Transverse colon (tissue), 4 donors: ENCODE data around the gene STH. TPM values are rescaled to one million over a fixed set of nuclear protein-coding genes. Genes with fewer than 3 reads are reported as not detected.

Source experiments
- DNase-seq: peaks from one replicate; pipeline ENCODE4 v3.0.0-alpha.2; 2019
- H3K27ac ChIP-seq, 4 donors: fragments of 200-600 bp; sonication (generic); 2 replicates each; pipeline ENCODE4 v1.5.1; 2016 to 2018; ENCODE audit warnings: inconsistent platforms in 4 of 4
- H3K27me3 ChIP-seq: fragments of 200-600 bp; sonication (generic); 2 replicates; pipeline ENCODE4 v1.5.1; 2017; ENCODE audit warnings: inconsistent platforms
- H3K36me3 ChIP-seq, 4 donors: fragments of 200-600 bp; sonication (generic); 2 replicates each; pipeline ENCODE4 v1.5.1; 2017 to 2019; ENCODE audit warnings: inconsistent platforms in 4 of 4
- H3K4me1 ChIP-seq, 4 donors: fragments of 200-600 bp; sonication (generic); 2 replicates each; pipeline ENCODE4 v1.5.1; 2017 to 2020; ENCODE audit warnings: inconsistent platforms in 4 of 4
- H3K4me3 ChIP-seq, 4 donors: fragments of 200-600 bp; sonication (generic); 1 replicate in 1 of 4; 2 replicates in 3 of 4; pipeline versions ENCODE4 v1.5.1 to v1.6.1; 2017 to 2019; ENCODE audit warnings: inconsistent platforms in 4 of 4
- H3K9me3 ChIP-seq, 2 donors: fragments of 200-600 bp; sonication (generic); 2 replicates each; pipeline ENCODE4 v1.5.1; 2017 to 2019; ENCODE audit warnings: inconsistent platforms in 2 of 2
- EP300 ChIP-seq: sonication (generic); formaldehyde crosslinking; IDR thresholded peaks from one replicate; pipeline ENCODE4 v1.6.1; 2017; ENCODE audit warnings: antibody characterized with exemption, low read depth
- POLR2A ChIP-seq: fragments of 450-650 bp; IDR thresholded peaks from one replicate; pipeline ENCODE4 v1.6.1; 2016; ENCODE audit warnings: antibody characterized with exemption, mild to moderate bottlenecking, moderate library complexity
- POLR2AphosphoS5 ChIP-seq, 3 donors: sonication (generic); formaldehyde crosslinking; IDR thresholded peaks; one replicate each; pipeline ENCODE4 v1.6.1; 2016; ENCODE audit warnings: antibody characterized with exemption in 3 of 3
- WGBS, 2 donors: methylation state at CpG; one replicate each; pipeline ENCODE4 v1.1.5; 2018; ENCODE audit warnings: low coverage in 1 of 2; 5-methylcytosine and 5-hydroxymethylcytosine counted together
- in situ Hi-C, 4 donors: fragments of 200-750 bp; cut with MboI; loops; one replicate each; pipeline versions ENCODE4 v1.15.0 to v1.15.1; 2017; ENCODE audit warnings: low sequenced_read_pairs in 3 of 4, low pct_ligation_motif_present in 1 of 4, low pct_unique_long_range_greater_than_20kb in 1 of 4
- intact Hi-C: fragments of 100-400 bp; cut with DNase I; formaldehyde crosslinking; loops from one replicate; pipeline ENCODE4 v1.15.1; 2023; ENCODE audit warnings: low total_unique reads
- total RNA-seq, 4 donors: library from RNA; depleted of rRNA; stranded (reverse); fragments of >200 nt; gene quantifications; one replicate each; pipeline ENCODE4 v1.1.0, GENCODE V29; 2016
- TF ChIP-seq, protein P1 (sequence below), 5 experiments: fragments of 200-600 bp in 3 of 5; fragments of 450-650 bp in 2 of 5; sonication (generic) in 3 of 5; IDR thresholded peaks; 1 replicate in 2 of 5; 2 replicates in 3 of 5; pipeline ENCODE4 v1.5.1; 2016 to 2017; ENCODE audit warnings: antibody characterized with exemption in 5 of 5, inconsistent platforms in 3 of 5, mild to moderate bottlenecking in 2 of 5, moderate library complexity in 1 of 5

STH gene
- total RNA-seq, 4 donors from 2014 or later = not detected

DNA sequence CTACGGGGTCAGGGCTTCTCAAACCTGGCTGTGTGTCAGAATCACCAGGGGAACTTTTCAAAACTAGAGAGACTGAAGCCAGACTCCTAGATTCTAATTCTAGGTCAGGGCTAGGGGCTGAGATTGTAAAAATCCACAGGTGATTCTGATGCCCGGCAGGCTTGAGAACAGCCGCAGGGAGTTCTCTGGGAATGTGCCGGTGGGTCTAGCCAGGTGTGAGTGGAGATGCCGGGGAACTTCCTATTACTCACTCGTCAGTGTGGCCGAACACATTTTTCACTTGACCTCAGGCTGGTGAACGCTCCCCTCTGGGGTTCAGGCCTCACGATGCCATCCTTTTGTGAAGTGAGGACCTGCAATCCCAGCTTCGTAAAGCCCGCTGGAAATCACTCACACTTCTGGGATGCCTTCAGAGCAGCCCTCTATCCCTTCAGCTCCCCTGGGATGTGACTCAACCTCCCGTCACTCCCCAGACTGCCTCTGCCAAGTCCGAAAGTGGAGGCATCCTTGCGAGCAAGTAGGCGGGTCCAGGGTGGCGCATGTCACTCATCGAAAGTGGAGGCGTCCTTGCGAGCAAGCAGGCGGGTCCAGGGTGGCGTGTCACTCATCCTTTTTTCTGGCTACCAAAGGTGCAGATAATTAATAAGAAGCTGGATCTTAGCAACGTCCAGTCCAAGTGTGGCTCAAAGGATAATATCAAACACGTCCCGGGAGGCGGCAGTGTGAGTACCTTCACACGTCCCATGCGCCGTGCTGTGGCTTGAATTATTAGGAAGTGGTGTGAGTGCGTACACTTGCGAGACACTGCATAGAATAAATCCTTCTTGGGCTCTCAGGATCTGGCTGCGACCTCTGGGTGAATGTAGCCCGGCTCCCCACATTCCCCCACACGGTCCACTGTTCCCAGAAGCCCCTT lies 10.9 kb downstream of the STH start:
- H3K27me3 ChIP-seq = no peaks in the 10 kb centered on the region
- no peak overlapping the region for H3K27ac ChIP-seq
- 81 to 92% methylated on average over 2 to 33 of the region's 33 CpGs for WGBS, 2 donors
- intact Hi-C loops = no loop called here
- H3K4me3 ChIP-seq = no peak overlapping the region
- H3K9me3 ChIP-seq = no peaks in the 10 kb centered on the region
- in situ Hi-C loops = loop anchor here in 2 of 4 donors (10.0 kb wide), 2 partner anchors 205 to 275 kb away; no protein-coding TSS in a partner anchor
- H3K36me3 ChIP-seq = no peaks in the 10 kb centered on the region
- H3K4me1 ChIP-seq = no peaks in the 10 kb centered on the region
- no peak for DNase-seq
- TF ChIP-seq EP300 (no peak), POLR2AphosphoS5 (IDR thresholded peaks at IDR 0.05) (no peak)

DNA sequence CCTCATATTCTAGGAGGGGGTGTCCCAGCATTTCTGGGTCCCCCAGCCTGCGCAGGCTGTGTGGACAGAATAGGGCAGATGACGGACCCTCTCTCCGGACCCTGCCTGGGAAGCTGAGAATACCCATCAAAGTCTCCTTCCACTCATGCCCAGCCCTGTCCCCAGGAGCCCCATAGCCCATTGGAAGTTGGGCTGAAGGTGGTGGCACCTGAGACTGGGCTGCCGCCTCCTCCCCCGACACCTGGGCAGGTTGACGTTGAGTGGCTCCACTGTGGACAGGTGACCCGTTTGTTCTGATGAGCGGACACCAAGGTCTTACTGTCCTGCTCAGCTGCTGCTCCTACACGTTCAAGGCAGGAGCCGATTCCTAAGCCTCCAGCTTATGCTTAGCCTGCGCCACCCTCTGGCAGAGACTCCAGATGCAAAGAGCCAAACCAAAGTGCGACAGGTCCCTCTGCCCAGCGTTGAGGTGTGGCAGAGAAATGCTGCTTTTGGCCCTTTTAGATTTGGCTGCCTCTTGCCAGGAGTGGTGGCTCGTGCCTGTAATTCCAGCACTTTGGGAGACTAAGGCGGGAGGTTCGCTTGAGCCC lies 11.6 kb downstream of the STH start:
- Histone ChIP-seq H3K27ac (no peak overlapping the region), H3K4me1 (no peaks in the 10 kb centered on the region), H3K4me3 (no peak overlapping the region), H3K27me3 (no peaks in the 10 kb centered on the region), H3K36me3 (no peaks in the 10 kb centered on the region), H3K9me3 (no peaks in the 10 kb centered on the region)
- intact Hi-C loops = no loop called here
- 79 to 90% methylated on average over 3 to 10 of the region's 16 CpGs for WGBS, 2 donors
- no peak for DNase-seq
- in situ Hi-C loops = no loop called here
- TF ChIP-seq, protein P1, sequence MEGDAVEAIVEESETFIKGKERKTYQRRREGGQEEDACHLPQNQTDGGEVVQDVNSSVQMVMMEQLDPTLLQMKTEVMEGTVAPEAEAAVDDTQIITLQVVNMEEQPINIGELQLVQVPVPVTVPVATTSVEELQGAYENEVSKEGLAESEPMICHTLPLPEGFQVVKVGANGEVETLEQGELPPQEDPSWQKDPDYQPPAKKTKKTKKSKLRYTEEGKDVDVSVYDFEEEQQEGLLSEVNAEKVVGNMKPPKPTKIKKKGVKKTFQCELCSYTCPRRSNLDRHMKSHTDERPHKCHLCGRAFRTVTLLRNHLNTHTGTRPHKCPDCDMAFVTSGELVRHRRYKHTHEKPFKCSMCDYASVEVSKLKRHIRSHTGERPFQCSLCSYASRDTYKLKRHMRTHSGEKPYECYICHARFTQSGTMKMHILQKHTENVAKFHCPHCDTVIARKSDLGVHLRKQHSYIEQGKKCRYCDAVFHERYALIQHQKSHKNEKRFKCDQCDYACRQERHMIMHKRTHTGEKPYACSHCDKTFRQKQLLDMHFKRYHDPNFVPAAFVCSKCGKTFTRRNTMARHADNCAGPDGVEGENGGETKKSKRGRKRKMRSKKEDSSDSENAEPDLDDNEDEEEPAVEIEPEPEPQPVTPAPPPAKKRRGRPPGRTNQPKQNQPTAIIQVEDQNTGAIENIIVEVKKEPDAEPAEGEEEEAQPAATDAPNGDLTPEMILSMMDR (IDR thresholded peaks at IDR 0.05) = no peak
- TF ChIP-seq EP300 = no peak
- TF ChIP-seq POLR2AphosphoS5 (IDR thresholded peaks at IDR 0.05) = no peak
- no peak for TF ChIP-seq POLR2A

DNA sequence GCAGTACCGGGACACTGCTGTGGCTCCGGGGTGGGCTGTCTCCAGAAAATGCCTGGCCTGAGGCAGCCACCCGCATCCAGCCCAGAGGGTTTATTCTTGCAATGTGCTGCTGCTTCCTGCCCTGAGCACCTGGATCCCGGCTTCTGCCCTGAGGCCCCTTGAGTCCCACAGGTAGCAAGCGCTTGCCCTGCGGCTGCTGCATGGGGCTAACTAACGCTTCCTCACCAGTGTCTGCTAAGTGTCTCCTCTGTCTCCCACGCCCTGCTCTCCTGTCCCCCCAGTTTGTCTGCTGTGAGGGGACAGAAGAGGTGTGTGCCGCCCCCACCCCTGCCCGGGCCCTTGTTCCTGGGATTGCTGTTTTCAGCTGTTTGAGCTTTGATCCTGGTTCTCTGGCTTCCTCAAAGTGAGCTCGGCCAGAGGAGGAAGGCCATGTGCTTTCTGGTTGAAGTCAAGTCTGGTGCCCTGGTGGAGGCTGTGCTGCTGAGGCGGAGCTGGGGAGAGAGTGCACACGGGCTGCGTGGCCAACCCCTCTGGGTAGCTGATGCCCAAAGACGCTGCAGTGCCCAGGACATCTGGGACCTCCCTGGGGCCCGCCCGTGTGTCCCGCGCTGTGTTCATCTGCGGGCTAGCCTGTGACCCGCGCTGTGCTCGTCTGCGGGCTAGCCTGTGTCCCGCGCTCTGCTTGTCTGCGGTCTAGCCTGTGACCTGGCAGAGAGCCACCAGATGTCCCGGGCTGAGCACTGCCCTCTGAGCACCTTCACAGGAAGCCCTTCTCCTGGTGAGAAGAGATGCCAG lies 12.9 kb downstream of the STH start:
- intact Hi-C loops = no loop called here
- H3K27me3 ChIP-seq = no peaks in the 10 kb centered on the region
- no peaks in the 10 kb centered on the region for H3K4me1 ChIP-seq
- H3K36me3 ChIP-seq = no peaks in the 10 kb centered on the region
- H3K27ac ChIP-seq = no peak overlapping the region
- DNase-seq = no peak
- H3K4me3 ChIP-seq = no peak overlapping the region
- H3K9me3 ChIP-seq = no peaks in the 10 kb centered on the region
- in situ Hi-C loops = no loop called here
- TF ChIP-seq, protein P1 (IDR thresholded peaks at IDR 0.05) = no peak
- TF ChIP-seq POLR2AphosphoS5 (IDR thresholded peaks at IDR 0.05) (no peak), POLR2A (no peak), EP300 (no peak)
- WGBS, 2 donors = 86% methylated on average over 28 of the region's 28 CpGs; no CpG with 5 or more reads in 1 of the 2 donors

DNA sequence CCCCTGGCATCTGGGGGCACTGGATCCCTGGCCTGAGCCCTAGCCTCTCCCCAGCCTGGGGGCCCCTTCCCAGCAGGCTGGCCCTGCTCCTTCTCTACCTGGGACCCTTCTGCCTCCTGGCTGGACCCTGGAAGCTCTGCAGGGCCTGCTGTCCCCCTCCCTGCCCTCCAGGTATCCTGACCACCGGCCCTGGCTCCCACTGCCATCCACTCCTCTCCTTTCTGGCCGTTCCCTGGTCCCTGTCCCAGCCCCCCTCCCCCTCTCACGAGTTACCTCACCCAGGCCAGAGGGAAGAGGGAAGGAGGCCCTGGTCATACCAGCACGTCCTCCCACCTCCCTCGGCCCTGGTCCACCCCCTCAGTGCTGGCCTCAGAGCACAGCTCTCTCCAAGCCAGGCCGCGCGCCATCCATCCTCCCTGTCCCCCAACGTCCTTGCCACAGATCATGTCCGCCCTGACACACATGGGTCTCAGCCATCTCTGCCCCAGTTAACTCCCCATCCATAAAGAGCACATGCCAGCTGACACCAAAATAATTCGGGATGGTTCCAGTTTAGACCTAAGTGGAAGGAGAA lies 13.5 kb downstream of the STH start:
- TF ChIP-seq EP300 = no peak
- TF ChIP-seq, protein P1 (IDR thresholded peaks at IDR 0.05) = no peak
- no peak for TF ChIP-seq POLR2A
- TF ChIP-seq POLR2AphosphoS5 (IDR thresholded peaks at IDR 0.05) = no peak
- WGBS, 2 donors = 76% methylated on average over 11 of the region's 11 CpGs; no CpG with 5 or more reads in 1 of the 2 donors
- DNase-seq = no peak

More for the DNA sequence above, 13.5 kb downstream of the STH start:
- no peak overlapping the region for H3K27ac ChIP-seq
- H3K27me3 ChIP-seq = no peaks in the 10 kb centered on the region
- in situ Hi-C loops = no loop called here
- intact Hi-C loops = no loop called here
- H3K9me3 ChIP-seq = no peaks in the 10 kb centered on the region
- no peak overlapping the region for H3K4me3 ChIP-seq
- H3K36me3 ChIP-seq = no peaks in the 10 kb centered on the region
- H3K4me1 ChIP-seq = no peaks in the 10 kb centered on the region
